A549 (cell line): ENCODE measurements around the gene PRR19. TPM values are rescaled to one million over a fixed set of nuclear protein-coding genes. Genes with fewer than 3 reads are reported as not detected.

ENCODE experiments used
- ATAC-seq, 2 experiments: fragments of 200-7000 bp in 1 of 2; fragments of >200 bp in 1 of 2; cut with Nextera tagmentation in 1 of 2; cut with Tn5 transposase in 1 of 2; 3 replicates each; pipeline versions ENCODE4 v1.8.0 to v1.9.1; 2018 to 2020; ENCODE audit warnings: mild to moderate bottlenecking in 1 of 2, moderate library complexity in 1 of 2
- CTCF ChIA-PET: fragments of 300-600 bp; sonication (Branson Sonifier 250); formaldehyde crosslinking; extraction: SDS; loops from one replicate; lab custom pipeline; 2021; ENCODE audit warnings: antibody characterized with exemption, inconsistent platforms; lab: Yijun Ruan, JAX
- POLR2A ChIA-PET: fragments of 350-600 bp; formaldehyde crosslinking; extraction: SDS; loops from one replicate; lab custom pipeline; 2021; ENCODE audit warnings: antibody characterized with exemption, inconsistent platforms; lab: Yijun Ruan, JAX
- DNase-seq, 2 experiments: peaks; one replicate each; pipeline versions ENCODE4 v3.0.0 to v3.0.0-alpha.2; 2011 to 2016; ENCODE audit warnings: low read depth in 1 of 2, low spot score in 1 of 2
- FAIRE-seq: peaks from 2 replicates; lab custom pipeline; 2011; peaks lifted over from hg19 to GRCh38; lab: Jason Lieb, UNC
- H3K27ac ChIP-seq, 2 experiments: fragments of >200 bp; sonication (Bioruptor Twin); formaldehyde crosslinking; 3 replicates each; pipeline ENCODE4 v1.5.1; 2016 to 2017
- H3K4me1 ChIP-seq: fragments of >200 bp; sonication (Bioruptor Twin); formaldehyde crosslinking; 3 replicates; pipeline ENCODE4 v1.6.1; 2016
- H3K4me2 ChIP-seq: fragments of >200 bp; sonication (Bioruptor Twin); formaldehyde crosslinking; 3 replicates; pipeline ENCODE4 v1.6.1; 2016
- H3K4me3 ChIP-seq: fragments of >200 bp; sonication (Bioruptor Twin); formaldehyde crosslinking; 3 replicates; pipeline ENCODE4 v1.5.1; 2016
- H3K9me3 ChIP-seq: fragments of >200 bp; sonication (Bioruptor Twin); formaldehyde crosslinking; 3 replicates; pipeline ENCODE4 v1.6.1; 2016
- CEBPB ChIP-seq, 2 experiments: fragments of >200 bp in 1 of 2; sonication (Bioruptor Twin) in 1 of 2; formaldehyde crosslinking in 1 of 2; IDR thresholded peaks; 2 replicates each; pipeline ENCODE4 v1.6.1; 2012 to 2016
- CHD2 ChIP-seq: fragments of 150-350 bp; IDR thresholded peaks from 2 replicates; pipeline ENCODE4 v1.6.1; 2014; ENCODE audit warnings: low read length; ENCODE audit not compliant: partially characterized antibody
- CHD4 ChIP-seq: fragments of 200-600 bp; sonication (generic); IDR thresholded peaks from 2 replicates; pipeline ENCODE4 v1.6.1; 2016; ENCODE audit warnings: antibody characterized with exemption, mild to moderate bottlenecking, borderline replicate concordance
- EP300 ChIP-seq, 2 experiments: fragments of >200 bp; sonication (Bioruptor Twin); formaldehyde crosslinking; IDR thresholded peaks; 2 replicates in 1 of 2; 3 replicates in 1 of 2; pipeline ENCODE4 v1.6.1; 2016 to 2017
- ESRRA ChIP-seq: fragments of 150-350 bp; IDR thresholded peaks from 2 replicates; pipeline ENCODE4 v1.6.1; 2014; ENCODE audit warnings: mild to moderate bottlenecking, low read length, borderline replicate concordance
- FOSB ChIP-seq: fragments of 250-450 bp; sonication (Bioruptor Pico); IDR thresholded peaks from 2 replicates; pipeline ENCODE4 v1.5.0; 2020; ENCODE audit warnings: mild to moderate bottlenecking, moderate library complexity
- HES2 ChIP-seq: fragments of >200 bp; sonication (Bioruptor Twin); formaldehyde crosslinking; IDR thresholded peaks from 2 replicates; pipeline ENCODE4 v1.6.1; 2016
- HMGXB4 ChIP-seq: fragments of 250-450 bp; sonication (Bioruptor Pico); IDR thresholded peaks from 2 replicates; pipeline ENCODE4 v1.5.0; 2021; ENCODE audit warnings: mild to moderate bottlenecking, moderate library complexity, borderline replicate concordance
- HOXA7 ChIP-seq: fragments of 250-450 bp; sonication (Bioruptor Pico); IDR thresholded peaks from 2 replicates; pipeline ENCODE4 v1.5.0; 2020; ENCODE audit warnings: mild to moderate bottlenecking, moderate library complexity
- HOXB5 ChIP-seq: fragments of 250-450 bp; sonication (Bioruptor Pico); IDR thresholded peaks from 2 replicates; pipeline ENCODE4 v1.5.0; 2020; ENCODE audit warnings: mild to moderate bottlenecking, moderate library complexity
- JUN ChIP-seq, 2 experiments: fragments of >200 bp; sonication (Bioruptor Twin); formaldehyde crosslinking; IDR thresholded peaks; 2 replicates in 1 of 2; 3 replicates in 1 of 2; pipeline ENCODE4 v1.6.1; 2016 to 2017
- JUNB ChIP-seq: fragments of >200 bp; sonication (Bioruptor Twin); formaldehyde crosslinking; IDR thresholded peaks from 2 replicates; pipeline ENCODE4 v1.6.1; 2016
- KDM5A ChIP-seq: fragments of 200-600 bp; sonication (generic); IDR thresholded peaks from 2 replicates; pipeline ENCODE4 v1.6.1; 2016; ENCODE audit warnings: antibody characterized with exemption, mild to moderate bottlenecking
- MAFK ChIP-seq: fragments of 450-650 bp; IDR thresholded peaks from 2 replicates; pipeline ENCODE4 v1.6.1; 2014; ENCODE audit not compliant: partially characterized antibody
- MAZ ChIP-seq: fragments of 150-350 bp; IDR thresholded peaks from 2 replicates; pipeline ENCODE4 v1.6.1; 2014; ENCODE audit warnings: antibody characterized with exemption, low read depth, low read length, borderline replicate concordance
- NFE2L2 ChIP-seq: fragments of 150-350 bp; conservative IDR thresholded peaks from 2 replicates; pipeline ENCODE4 v1.6.1; 2014; ENCODE audit warnings: low read length
- PHF8 ChIP-seq: fragments of 200-600 bp; sonication (generic); IDR thresholded peaks from 2 replicates; pipeline ENCODE4 v1.6.1; 2016; ENCODE audit warnings: low read depth, mild to moderate bottlenecking, antibody characterized with exemption, moderate library complexity, borderline replicate concordance
- POLR2A ChIP-seq: IDR thresholded peaks from 2 replicates; pipeline ENCODE4 v1.6.1; 2012; ENCODE audit warnings: mild to moderate bottlenecking, low read length
- RAD21 ChIP-seq, 2 experiments: fragments of >200 bp in 1 of 2; sonication (Bioruptor Twin) in 1 of 2; formaldehyde crosslinking in 1 of 2; IDR thresholded peaks in 1 of 2; conservative IDR thresholded peaks in 1 of 2; 2 replicates in 1 of 2; 3 replicates in 1 of 2; pipeline ENCODE4 v1.6.1; 2012 to 2018; ENCODE audit warnings: inconsistent platforms in 1 of 2
- REST ChIP-seq: fragments of 200-600 bp; sonication (generic); IDR thresholded peaks from 2 replicates; pipeline ENCODE4 v1.6.1; 2016; ENCODE audit warnings: antibody characterized with exemption, mild to moderate bottlenecking, moderate library complexity
- SMC3 ChIP-seq: fragments of >200 bp; sonication (Bioruptor Twin); formaldehyde crosslinking; IDR thresholded peaks from 3 replicates; pipeline ENCODE4 v1.6.1; 2018; ENCODE audit warnings: inconsistent platforms
- TP53 ChIP-seq: fragments of 250-450 bp; sonication (Bioruptor Pico); IDR thresholded peaks from 2 replicates; pipeline ENCODE4 v1.5.0; 2021; ENCODE audit warnings: mild to moderate bottlenecking, moderate library complexity
- ZSCAN20 ChIP-seq: fragments of 250-450 bp; sonication (Bioruptor Pico); IDR thresholded peaks from 2 replicates; pipeline ENCODE4 v1.8.0; 2022; ENCODE audit warnings: mild to moderate bottlenecking, moderate library complexity
- WGBS: methylation state at CpG from one replicate; pipeline ENCODE4 v1.1.6; 2017; ENCODE audit errors: missing lambda C conversion rate; 5-methylcytosine and 5-hydroxymethylcytosine counted together
- polyA plus RNA-seq, 4 experiments: library from polyadenylated mRNA; depleted of rRNA in 3 of 4; stranded (reverse); fragments of >200 nt; fragmentation: RNase III in 1 of 4; extraction: RNeasy Plus Mini Kit Qiagen cat#74134 plus additional on column Dnase treatment in 1 of 4; gene quantifications; 2 replicates in 3 of 4; 3 replicates in 1 of 4; pipeline ENCODE4 v1.2.3, GENCODE V29; 2011 to 2017

Gene PRR19
- polyA plus RNA-seq, 2 of the 4 experiments (the other 2 are of a cell fraction): 1.1 to 4.5 TPM

GRCh38 chr19:42285988-42286348, 16.0 kb upstream of the PRR19 start:
- CTCF ChIA-PET: interaction anchor here (13.5 to 23.7 kb wide), 3 partner anchors 8 to 44 kb away, joined by 212 to 616 read pairs (median 224); partner anchors contain the start of genes GSK3A, PAFAH1B3 and PRR19
- FAIRE-seq: no peak
- H3K4me1 ChIP-seq: peaks cover 47% of the 10 kb centered on the region
- TF ChIP-seq JUNB (no peak), CHD2 (no peak), NFE2L2 (0 out of 2 replicates have a peak, but pooled peaks have one; percentile 2)
- TF ChIP-seq, all 56 proteins: peak for 1
- 91% methylated on average over 6 of the region's 6 CpGs for WGBS
- no peak for ATAC-seq
- peak overlapping the region; percentile 100 for H3K4me2 ChIP-seq
- no peak overlapping the region for H3K4me3 ChIP-seq
- no peaks in the 10 kb centered on the region for H3K9me3 ChIP-seq
- no peak for DNase-seq
- H3K27ac ChIP-seq: peak overlapping the region in 1 of 2 experiments; percentile 94; a peak in 3 of 6 replicates
- POLR2A ChIA-PET: no interaction called here

GRCh38 chr19:42286349-42287016, 15.4 kb upstream of the PRR19 start:
- TF ChIP-seq PHF8 (no peak), HOXA7 (no peak), HES2 (no peak), HOXB5 (CRISPR knock-in tag) (no peak), ESRRA (no peak), MAFK (peak; percentile 98)
- WGBS: 83% methylated on average over 13 of the region's 13 CpGs
- ChIA-PET POLR2A (interaction anchor here (0.9 kb wide), 1 partner anchor 10 kb away, joined by 3 read pairs; no protein-coding TSS in a partner anchor), CTCF (interaction anchor here (0.9 to 23.7 kb wide), 7 partner anchors 8 to 153 kb away, joined by 3 to 616 read pairs (median 4); partner anchors contain the start of genes GSK3A, PAFAH1B3 and PRR19)
- FAIRE-seq (no peak), DNase-seq (no peak), ATAC-seq (no peak)
- Histone ChIP-seq H3K4me1 (peaks cover 47% of the 10 kb centered on the region), H3K4me2 (peak overlapping the region; percentile 100; the same call in 2 of the 3 replicates), H3K4me3 (no peak overlapping the region), H3K27ac (peak overlapping the region in 1 of 2 experiments; percentile 94; a peak in 2 of 6 replicates), H3K9me3 (no peaks in the 10 kb centered on the region)

- peaks cover 41% of the 10 kb centered on the region for H3K4me1 ChIP-seq
- no peak overlapping the region for H3K27ac ChIP-seq
- no peaks in the 10 kb centered on the region for H3K9me3 ChIP-seq
- no peak for ATAC-seq
- no peak for FAIRE-seq
- CTCF ChIA-PET: interaction anchor here (0.9 to 23.7 kb wide), 9 partner anchors 9 to 154 kb away, joined by 3 to 616 read pairs (median 4); partner anchors contain the start of genes GSK3A, PAFAH1B3 and PRR19
- 93% methylated on average over 30 of the region's 30 CpGs for WGBS
- DNase-seq: no peak
- TF ChIP-seq JUNB (no peak), KDM5A (no peak), RAD21 (conservative IDR thresholded peaks at IDR 0.05 in 1 of 2, IDR thresholded peaks at IDR 0.05 in 1 of 2) (no peak), HMGXB4 (CRISPR knock-in tag) (no peak)
- POLR2A ChIA-PET: interaction anchor here (0.9 to 1.1 kb wide), 2 partner anchors 9 to 44 kb away, joined by 3 read pairs; no protein-coding TSS in a partner anchor
- H3K4me2 ChIP-seq: no peak overlapping the region
- no peak overlapping the region for H3K4me3 ChIP-seq
Measured at GRCh38 chr19:42287017-42287826, 14.7 kb upstream of the PRR19 start.

GRCh38 chr19:42287827-42288107, 14.2 kb upstream of the PRR19 start:
- FAIRE-seq (no peak), ATAC-seq (no peak), DNase-seq (no peak)
- Histone ChIP-seq H3K4me3 (no peak overlapping the region), H3K9me3 (no peaks in the 10 kb centered on the region), H3K4me1 (peaks cover 36% of the 10 kb centered on the region), H3K27ac (no peak overlapping the region), H3K4me2 (no peak overlapping the region)
- ChIA-PET POLR2A (interaction anchor here (0.8 to 1.1 kb wide), 2 partner anchors 17 to 45 kb away, joined by 3 to 4 read pairs; no protein-coding TSS in a partner anchor), CTCF (interaction anchor here (0.6 to 23.7 kb wide), 9 partner anchors 9 to 155 kb away, joined by 3 to 616 read pairs (median 4); partner anchors contain the start of genes GSK3A, PAFAH1B3 and PRR19)
- whole genome bisulfite sequencing: 94% methylated on average over 10 of the region's 10 CpGs
- no peak for TF ChIP-seq TP53 (CRISPR knock-in tag)
- no peak for TF ChIP-seq POLR2A
- no peak for TF ChIP-seq ZSCAN20 (CRISPR knock-in tag)
- TF ChIP-seq FOSB: no peak
- no peak for TF ChIP-seq REST
- TF ChIP-seq CHD4: no peak
- no peak for TF ChIP-seq SMC3
- TF ChIP-seq JUN (IDR thresholded peaks at IDR 0.05): no peak
- no peak for TF ChIP-seq CEBPB (IDR thresholded peaks at IDR 0.05)
- TF ChIP-seq HOXA7: no peak
- no peak for TF ChIP-seq EP300 (IDR thresholded peaks at IDR 0.05)
- no peak for TF ChIP-seq MAFK
- TF ChIP-seq MAZ: no peak
